Measurements from ENCODE around the gene DHRS7B.
"Not testable (repeated sequence)": the region's sequence is repeated elsewhere in the genome, so short reads cannot be mapped to it uniquely, and the experiment has no call there.

GRCh38 chr17:21192414-21192813 lies 65.7 kb downstream of the DHRS7B start:
- TF ChIP-seq MYPOP (CRISPR knock-in tag; IDR thresholded peaks at IDR 0.05); EZH2 (conservative IDR thresholded peaks at IDR 0.05; ENCODE audit: low read depth, low read length); ZFP90 (CRISPR knock-in tag; IDR thresholded peaks at IDR 0.05; ENCODE audit: borderline replicate concordance); POLR2AphosphoS5 (IDR thresholded peaks at IDR 0.05; ENCODE audit: low read depth, low read length); E2F1 (CRISPR knock-in tag; IDR thresholded peaks at IDR 0.05); TCF12 (IDR thresholded peaks at IDR 0.05); TCF12 (CRISPR knock-in tag; IDR thresholded peaks at IDR 0.05); TAF1 (CRISPR knock-in tag; IDR thresholded peaks at IDR 0.05); ZNF558 (CRISPR knock-in tag; IDR thresholded peaks at IDR 0.05; ENCODE audit: borderline replicate concordance); DBP (CRISPR knock-in tag; IDR thresholded peaks at IDR 0.05; ENCODE audit: not compliant biosample characterization); NFIC (IDR thresholded peaks at IDR 0.05; ENCODE audit: low read length); ASH2L (IDR thresholded peaks at IDR 0.05; ENCODE audit: insufficient read length, low read depth, low read length); RORA (CRISPR knock-in tag; IDR thresholded peaks at IDR 0.05); GATAD1 (CRISPR knock-in tag; IDR thresholded peaks at IDR 0.05); SRF (IDR thresholded peaks at IDR 0.05; ENCODE audit: low read depth, low read length): not testable (repeated sequence)
